Ammon's horn (tissue), 1 donor: ENCODE data around the gene MAP7D3.
"Not testable (repeated sequence)": the region's sequence is repeated elsewhere in the genome, so short reads cannot be mapped to it uniquely, and the experiment has no call there.

Experiments
- DNase-seq: peaks from one replicate; pipeline ENCODE4 v3.0.0-alpha.2; 2016; ENCODE audit warnings: low spot score

Gene MAP7D3

GRCh38 chrX:136255541-136255940 lies 4.3 kb upstream of the MAP7D3 start:
- no peak for DNase-seq

GRCh38 chrX:136250191-136251040 lies 784 bp downstream of the MAP7D3 start:
- DNase-seq, result peak; percentile 2

DNA sequence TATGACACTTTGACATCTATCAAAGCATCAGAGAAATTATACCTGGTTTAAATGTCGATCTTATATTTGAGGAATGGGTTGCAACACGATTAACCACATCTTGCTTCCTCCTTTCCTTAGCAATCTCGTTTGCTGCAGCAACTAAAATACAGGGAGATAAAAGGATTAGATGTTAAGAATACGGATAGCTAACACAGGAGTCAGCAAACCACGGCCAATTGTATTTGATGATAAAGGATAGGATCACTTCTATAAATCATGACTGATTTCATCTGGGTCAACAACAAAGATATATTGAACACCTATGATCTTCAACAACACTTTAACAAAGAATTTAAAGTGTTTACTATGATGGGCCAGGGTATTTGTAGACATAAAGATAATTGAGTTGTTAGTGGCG lies 5.0 kb downstream of the MAP7D3 start:
- no peak for DNase-seq

DNA sequence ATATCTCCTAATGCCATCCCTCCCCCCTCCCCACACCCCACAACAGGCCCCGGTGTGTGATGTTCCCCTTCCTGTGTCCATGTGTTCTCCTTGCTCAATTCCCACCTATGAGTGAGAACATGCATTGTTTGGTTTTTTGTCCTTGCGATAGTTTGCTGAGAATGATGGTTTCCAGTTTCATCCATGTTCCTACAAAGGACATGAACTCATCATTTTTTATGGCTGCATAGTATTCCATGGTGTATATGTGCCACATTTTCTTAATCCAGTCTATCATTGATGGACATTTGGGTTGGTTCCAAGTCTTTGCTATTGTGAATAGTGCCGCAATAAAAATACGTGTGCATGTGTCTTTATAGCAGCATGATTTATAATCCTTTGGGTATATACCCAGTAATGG lies 13.4 kb downstream of the MAP7D3 start:
- not testable (repeated sequence) for DNase-seq

DNA sequence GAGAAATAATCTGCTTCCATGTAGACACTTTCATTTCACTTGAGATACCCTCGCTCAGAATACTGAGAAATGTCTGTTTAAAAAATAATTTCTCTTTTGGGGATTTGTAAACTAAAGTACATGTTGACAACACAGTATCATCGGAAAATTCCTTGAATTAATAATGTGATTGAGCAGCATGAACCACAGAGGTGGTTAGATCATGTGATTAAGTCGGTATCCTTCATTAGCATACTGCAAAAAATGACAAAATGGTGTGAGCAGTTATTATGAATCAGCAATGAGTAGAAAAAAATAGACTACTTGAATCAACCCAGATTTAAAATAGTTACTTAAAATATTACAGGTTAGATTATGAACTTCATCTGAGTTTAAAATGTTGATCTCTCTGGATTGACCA lies 14.1 kb downstream of the MAP7D3 start:
- no peak for DNase-seq

DNA sequence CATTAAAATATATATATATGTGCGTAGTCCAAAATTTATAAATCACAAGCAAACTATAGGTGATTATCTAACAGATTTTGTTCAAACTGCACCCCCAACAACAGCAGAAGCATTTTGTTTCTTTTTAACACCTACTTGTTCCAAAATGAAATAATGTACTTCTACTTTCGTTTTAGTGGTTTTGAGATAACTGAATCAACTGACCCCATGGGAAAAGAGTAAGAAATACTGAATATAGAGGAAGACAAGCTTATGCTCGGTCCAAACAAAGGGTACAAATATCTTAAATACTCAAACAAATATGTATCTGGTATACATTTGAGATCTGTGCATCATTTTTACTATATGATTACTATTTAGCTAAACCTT lies 22.4 kb downstream of the MAP7D3 start:
- no peak for DNase-seq

- no peak for DNase-seq
These were observed 23.0 kb downstream of the MAP7D3 start for GRCh38 chrX:136227948-136228838.

- no peak for DNase-seq
These were observed 24.1 kb downstream of the MAP7D3 start for GRCh38 chrX:136227074-136227473.

DNA sequence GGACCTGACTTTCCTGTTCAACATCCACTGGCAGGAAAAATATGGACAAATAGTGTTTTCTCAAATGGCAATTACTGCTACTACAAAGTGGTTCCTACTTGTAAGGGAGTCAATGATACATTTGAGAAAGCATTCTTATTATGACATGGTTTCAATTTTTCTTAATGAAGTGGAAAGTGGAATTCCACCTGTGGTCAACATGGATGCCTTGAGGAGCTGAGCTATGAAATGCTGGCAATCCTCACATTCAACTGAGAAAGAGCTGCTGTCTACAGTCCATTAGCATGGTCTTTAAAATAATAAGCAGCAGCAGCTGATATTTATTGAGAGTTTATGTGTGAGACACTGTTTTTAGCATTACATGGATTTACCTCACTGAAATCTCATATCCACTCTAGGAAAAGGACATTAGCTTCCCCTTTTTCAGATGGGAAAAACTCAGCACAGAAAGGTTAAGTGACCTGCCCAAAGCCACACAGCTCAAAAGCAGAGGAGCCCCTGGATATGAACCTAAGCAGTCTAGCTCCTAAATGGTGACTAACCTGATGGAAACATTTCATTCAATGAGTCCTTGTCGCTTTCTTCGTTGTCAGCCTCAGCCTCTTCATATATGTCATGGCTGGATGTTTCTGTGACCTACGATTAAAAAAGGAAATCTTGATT lies 29.2 kb downstream of the MAP7D3 start:
- DNase-seq, result no peak

- no peak for DNase-seq
These were observed 30.2 kb downstream of the MAP7D3 start for GRCh38 chrX:136220951-136221350.

- no peak for DNase-seq
These were observed 30.7 kb downstream of the MAP7D3 start for GRCh38 chrX:136220540-136220939.

GRCh38 chrX:136219893-136220292 lies 31.3 kb downstream of the MAP7D3 start:
- no peak for DNase-seq

GRCh38 chrX:136215559-136215958 lies 35.6 kb downstream of the MAP7D3 start:
- DNase-seq, result no peak

- no peak for DNase-seq
These were observed 36.6 kb downstream of the MAP7D3 start for GRCh38 chrX:136214551-136214950.

DNA sequence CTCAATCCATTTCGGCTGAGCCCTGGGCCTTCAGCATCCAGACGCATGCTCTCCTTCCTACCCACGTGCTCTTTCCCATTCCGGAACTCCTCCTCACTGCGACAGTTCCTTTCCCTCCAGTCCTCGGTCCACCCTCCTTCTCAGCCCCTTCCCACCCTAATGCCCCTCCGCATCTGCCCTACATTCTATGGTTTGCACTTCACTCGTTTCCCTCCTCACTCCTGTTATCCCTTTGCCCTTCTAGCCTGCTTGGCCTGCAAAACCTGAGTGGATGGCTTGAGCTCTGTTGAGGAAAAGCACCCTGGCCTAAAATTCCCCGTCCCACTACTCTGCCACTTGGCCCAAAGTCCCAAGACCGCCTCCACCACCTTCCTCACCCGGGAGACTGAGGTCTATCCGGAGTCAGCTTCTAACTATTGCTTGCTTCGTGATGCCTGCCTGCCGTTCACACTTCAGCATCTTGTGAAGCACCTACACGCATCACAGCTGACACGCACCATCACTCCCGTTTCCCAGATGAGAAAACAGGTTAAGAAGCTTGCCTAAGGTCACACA lies 38.6 kb downstream of the MAP7D3 start:
- DNase-seq, result no peak

- DNase-seq, result no peak
These were observed 39.2 kb downstream of the MAP7D3 start for GRCh38 chrX:136211766-136212556.

- DNase-seq, result no peak
These were observed 40.4 kb downstream of the MAP7D3 start for GRCh38 chrX:136210806-136211205.

GRCh38 chrX:136210243-136210642 lies 41.0 kb downstream of the MAP7D3 start:
- no peak for DNase-seq

GRCh38 chrX:136209751-136210150 lies 41.4 kb downstream of the MAP7D3 start:
- DNase-seq, result no peak

DNA sequence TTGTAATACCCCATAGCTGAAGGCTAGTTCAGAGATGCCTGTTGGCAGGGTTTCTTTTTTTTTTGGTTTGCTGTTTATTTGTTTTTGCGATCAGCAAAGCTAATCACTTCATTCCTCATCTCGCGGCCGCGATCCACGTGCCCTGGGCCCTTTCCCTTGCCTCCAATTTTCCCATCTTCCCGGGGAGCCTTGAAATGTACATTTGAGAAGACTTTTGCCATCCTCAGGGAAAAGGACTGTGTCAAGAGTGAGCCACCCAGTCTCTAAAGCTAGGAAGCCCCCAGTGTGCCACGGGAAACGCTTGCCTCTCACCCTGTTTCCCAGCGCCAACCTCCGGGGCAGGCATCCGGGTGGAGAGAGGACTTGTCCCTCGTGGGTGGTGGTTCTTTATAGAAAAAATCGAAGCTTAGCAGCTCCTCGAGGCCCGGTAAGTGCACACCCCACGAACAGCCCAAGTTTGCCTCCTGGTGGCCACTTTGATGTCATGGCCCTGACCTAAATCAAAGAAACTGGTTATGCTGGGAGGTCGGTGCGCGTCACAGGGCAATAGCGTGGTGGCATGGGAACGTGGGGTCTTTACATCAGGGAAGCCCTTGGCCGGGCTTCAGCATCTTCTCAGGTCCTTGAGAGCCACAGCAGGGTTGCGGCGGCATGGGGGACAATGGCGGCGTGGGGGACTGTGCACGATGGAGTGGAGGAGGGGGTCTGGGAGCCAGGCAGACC lies 42.0 kb downstream of the MAP7D3 start:
- DNase-seq, result peak; percentile 43

GRCh38 chrX:136207546-136207945 lies 43.7 kb downstream of the MAP7D3 start:
- no peak for DNase-seq
